GM19238 (cell line): ENCODE results near the gene COL4A1.

Experiments
- DNase-seq: peaks from one replicate; pipeline ENCODE4 v3.0.0; 2011; ENCODE audit warnings: low spot score; ENCODE audit not compliant: insufficient read length

Gene COL4A1

DNA sequence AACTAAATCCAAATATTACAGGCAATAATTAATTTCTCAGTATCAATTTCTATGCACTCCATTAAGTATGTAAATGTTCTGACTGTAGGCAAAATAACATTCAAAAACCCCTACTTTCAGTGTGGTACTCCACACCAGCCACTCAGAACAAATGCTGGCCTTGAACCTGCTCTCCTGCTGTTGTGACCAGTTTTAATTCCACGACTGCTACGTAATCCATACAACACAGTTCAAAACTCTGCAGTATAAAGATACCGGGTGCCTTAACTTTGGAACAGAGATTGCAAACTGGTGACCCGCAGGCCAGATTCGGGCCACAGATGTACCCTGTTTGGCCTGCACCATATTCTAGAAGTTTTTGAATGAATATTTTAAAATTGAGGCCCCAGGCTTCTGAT lies 30.4 kb downstream of the COL4A1 start:
- DNase-seq, result no peak

DNA sequence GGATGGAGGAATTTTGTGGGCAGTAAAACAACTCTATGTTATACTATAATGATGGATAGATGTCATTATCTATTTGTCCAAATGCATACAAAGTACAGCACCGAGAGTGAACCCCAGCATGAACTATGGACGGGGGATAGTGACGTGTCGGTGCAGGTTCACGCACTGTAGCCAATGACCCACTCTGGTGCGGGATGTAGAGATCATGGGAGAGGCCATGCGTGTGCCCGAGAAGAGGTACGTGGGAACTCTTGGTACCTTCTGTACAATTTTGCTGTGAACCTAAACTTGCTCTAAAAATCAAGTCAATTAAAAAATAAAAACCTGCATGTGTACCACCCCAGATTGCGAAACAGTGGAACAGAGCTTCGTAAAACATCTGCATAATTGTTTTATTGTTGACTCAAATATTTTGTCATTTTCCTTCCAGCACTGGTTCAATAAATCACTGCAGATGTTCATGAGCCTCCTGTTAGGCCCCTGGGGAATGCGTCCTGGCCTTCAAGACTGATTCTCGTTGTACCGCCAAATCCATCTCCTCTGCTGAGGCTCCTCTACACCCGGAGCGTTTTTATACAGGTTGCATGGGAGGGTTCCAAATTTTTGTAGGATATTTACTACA lies 30.9 kb downstream of the COL4A1 start:
- no peak for DNase-seq

DNA sequence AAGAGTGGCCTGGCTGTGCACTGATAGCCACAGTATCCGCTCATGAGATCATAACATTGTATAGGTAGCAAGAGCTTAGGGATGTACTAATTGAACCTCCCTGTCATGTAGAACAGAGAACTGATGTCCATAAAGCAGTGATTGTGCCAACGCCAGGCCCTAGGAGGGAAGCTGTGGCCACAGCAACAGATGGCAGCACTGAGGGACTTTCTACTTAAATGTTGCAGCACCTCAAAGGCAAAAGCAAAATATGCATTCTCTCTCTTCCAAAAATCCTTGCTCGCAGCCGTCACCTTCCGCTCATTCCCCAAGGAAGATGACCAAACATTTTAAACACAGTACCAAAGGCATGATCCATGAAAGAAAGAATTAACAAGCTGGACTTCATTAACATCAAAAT lies 32.3 kb downstream of the COL4A1 start:
- DNase-seq, result no peak

DNA sequence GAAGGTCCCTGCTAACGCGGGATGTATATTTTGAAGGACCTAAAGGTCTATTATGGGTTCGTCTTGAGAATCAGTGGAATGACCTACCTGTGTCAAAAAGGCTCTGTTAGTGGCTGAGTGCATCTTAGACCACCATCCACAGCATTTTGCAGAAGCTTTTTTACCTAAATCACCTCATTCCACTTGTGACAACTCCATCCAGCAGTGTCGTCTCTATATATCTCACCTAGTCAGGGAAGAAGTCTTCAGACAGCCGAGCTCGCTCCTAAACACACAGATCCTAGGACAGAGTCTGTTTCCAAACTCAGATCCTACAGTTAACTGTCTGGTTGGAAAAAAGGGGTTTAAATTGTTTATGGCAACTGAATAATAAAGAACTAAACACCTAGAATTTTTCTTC lies 33.7 kb downstream of the COL4A1 start:
- no peak for DNase-seq

DNA sequence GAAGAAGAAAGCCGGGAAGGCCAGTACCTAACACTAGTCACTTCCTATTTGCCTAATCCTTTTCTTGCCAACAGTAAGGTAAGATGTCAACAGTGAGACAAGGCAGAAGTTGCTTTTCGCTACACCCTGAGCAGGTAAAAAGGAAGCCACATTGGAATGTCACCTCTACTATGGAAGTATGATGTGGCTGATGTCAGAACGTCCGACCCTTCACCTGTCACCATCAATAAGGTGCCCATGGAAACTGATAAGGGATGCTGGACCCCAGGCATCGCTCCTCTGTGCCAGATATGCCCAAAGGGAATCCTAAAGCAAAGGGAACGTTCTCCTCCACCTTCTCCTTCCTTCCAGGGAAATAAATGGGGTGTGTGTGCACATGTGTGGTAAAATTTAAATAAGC lies 34.3 kb downstream of the COL4A1 start:
- DNase-seq, result no peak

DNA sequence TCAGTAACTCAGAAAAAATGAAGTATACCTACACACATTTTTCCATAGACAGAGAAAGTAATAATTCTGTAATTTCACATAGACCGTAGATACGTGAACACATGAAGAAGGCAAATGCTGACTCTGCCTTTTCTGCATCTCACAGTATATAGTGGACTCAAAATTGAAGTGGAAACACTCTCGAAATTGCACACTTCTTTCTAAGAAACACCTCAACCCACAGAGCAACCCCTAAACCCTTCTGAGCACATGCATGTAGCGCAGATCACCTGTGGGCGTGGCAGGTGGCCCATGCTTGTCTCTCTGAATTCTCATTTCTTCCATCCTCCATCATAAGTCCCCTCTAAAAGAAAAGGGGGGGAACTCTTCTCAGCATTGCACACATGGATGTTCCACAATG lies 34.7 kb downstream of the COL4A1 start:
- DNase-seq, result no peak

DNA sequence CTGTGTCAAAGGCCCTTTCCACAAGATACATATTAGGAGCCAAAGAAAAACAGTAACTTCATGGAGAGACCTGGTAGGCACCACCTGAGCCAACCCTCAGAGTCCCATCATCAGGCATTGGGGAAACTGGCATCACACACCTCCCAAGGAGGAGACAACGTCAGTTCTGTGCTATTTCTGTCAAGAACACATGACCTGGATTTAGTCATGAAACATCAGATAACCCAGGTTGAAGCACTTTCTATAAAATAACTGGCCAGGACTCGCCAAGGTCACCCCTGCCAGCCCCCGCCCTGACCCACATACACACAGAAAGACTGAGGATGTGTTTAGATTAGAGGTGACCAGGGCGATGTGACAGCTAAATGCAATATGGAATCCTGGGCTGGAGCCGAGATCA lies 35.6 kb downstream of the COL4A1 start:
- no peak for DNase-seq

DNA sequence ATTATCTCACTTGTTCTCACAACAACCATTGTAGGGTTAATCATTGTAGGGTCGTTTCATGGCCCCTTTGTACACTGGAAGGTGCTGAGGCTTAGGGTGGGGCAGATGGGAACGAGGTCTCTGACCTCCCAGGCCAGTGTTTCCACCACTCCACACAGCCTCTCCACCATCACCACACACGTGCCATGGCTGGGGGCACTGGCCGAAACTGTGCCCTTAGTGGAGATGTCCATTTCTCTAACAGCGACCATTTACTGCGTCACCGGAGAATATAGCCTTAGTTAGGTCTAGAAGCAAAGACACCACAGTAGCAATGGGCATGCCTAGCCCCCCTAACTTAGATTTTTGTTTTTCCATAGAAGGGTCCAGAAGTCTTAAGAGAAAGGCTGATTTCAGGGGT lies 36.5 kb downstream of the COL4A1 start:
- no peak for DNase-seq

DNA sequence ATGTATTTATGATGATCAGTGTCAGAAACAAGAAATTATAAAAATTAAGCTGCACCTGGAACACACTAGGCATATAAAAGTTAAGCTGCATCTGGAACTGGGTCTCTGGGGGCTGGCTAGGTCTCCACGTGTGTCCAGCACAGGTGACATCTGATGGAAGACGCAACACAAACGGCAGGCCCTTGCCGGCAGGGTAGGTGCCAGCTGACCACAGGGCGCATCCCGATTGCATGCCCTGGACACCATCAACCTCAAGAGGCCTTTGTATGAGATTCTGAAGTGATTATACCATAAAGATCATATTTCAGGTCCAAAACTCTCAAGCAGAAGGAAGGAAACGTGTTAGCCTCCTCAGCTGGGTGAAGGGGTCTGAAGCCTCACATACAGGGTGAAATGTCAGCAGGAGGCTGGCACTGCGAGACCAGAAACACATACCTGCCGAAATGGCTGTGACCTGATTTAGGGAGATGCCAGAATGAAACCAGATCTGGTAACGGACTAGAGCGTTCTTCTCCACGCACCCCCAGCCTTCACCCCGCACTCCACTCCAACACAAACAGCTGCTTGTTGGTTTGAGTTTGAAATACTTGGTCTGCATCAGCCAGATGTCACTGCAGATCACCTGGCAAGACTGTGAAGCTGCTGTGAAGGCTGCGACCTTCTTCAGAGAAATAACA lies 37.3 kb downstream of the COL4A1 start:
- DNase-seq, result no peak

DNA sequence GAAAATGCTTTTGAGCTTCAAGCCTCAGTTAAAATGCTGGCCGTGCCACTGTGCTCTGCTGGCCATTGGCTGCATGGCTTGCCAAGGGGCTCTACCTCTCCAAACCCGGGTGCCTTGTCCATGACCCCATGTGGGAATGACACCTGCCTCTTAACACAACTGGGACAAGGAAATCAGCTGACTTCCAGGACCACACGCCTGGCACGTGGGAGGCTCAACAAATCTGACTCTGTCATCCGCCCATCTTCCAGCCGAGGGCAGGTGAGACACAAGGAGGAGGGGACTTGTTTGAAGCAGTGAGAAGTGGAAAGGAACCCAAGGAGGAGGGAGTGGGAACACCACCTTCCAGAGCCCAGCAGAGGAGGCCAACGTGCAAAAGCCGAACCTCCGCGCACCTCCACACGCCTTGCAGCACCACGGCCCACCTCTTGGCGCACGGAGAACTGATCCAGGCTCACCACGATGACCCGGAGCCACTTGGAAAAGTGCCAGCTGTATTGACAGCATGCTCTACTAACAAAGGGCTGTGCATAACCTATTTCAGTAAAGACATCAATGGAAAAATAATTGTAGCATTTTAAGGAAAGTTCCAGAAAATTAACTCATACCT lies 38.3 kb downstream of the COL4A1 start:
- no peak for DNase-seq

DNA sequence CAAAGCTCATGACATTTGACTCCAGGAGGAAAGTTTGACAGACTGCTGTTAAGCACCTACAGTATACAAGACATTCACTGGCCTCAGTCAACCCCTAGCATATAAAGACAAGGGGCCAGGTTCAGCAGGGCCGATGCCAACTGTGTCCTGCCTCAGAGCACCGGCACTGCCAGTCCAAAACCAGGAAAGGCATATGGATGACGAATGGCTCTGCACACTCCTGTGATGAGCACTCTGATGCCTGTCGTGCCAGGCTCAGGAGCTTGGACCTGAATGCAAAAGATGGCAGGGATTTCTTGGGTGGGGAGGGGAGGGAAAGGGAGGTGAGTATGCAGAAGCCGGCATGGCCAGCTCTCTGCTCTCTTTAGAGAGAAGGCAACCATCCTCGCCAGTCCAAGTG lies 38.9 kb downstream of the COL4A1 start:
- DNase-seq, result no peak

DNA sequence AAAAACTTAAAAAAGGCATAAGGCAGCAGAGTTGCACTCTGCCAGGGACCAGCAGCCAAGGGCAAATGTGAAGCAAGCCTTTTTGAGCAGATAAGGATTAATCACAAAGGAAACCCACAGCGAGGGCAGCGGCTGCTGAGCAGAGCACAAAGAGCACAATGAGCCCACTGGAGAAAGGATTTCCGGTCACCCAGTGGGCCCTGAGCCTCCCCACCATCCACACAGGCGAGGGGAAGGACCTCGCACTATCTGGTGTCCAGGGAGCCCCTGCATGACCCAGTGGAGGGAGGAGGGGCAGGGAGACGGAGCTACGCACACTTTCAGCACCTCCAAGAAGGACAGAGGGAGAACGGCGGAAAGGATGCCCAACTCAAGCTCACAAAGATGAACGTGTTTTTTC lies 40.0 kb downstream of the COL4A1 start:
- no peak for DNase-seq

DNA sequence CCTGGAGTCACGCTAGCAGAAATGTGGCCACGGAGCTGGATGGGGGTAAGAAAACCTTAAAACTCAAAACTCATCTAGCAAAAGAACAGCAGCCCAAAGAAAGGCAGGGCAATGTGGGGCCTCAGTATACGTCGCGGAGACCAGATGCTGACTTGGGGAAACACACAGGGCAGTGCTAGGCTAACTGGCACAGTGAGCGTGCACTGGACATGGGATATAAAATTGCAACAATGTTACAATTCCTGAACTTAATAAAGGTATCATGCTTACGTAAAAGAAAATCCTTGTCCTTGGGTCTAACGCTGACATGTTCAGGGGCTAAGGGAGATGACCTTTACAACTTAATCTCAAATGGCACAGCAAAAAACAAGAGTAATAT lies 40.5 kb downstream of the COL4A1 start:
- DNase-seq, result no peak

DNA sequence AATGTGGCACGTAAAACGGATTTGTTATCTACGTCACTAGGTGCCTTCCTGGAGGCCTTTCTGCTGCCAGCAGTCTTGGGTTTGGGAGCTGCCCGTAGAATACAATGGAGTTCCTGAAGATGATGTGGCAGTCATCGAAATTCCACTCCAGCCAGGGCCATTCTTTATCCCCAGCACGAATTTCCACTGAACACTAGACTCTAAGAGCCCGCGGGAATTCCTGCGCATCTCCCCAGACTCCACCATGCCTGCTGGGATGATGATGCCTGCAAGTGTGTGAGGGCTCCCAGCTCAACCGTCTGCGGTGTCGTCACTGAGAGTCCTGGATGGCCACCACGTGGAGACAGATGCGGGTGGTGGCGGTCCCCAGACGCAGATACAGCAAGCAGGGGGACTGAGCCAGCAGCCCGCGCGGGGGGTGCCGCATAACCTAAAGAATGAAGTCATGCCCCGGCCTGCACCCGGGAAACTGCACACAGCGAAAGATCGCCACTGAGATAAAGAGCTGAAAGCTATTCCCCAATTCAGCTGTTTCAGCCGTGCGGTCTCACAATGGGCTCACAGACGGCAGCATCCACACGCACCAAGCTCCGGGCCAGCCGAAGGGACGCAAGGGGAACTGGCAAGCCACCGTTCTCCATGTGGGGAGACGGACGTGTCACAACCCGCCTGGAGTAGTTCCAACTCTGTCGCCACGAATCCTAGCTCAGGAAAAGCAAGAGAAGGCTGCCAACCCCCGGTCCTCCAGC lies 41.1 kb downstream of the COL4A1 start:
- no peak for DNase-seq

DNA sequence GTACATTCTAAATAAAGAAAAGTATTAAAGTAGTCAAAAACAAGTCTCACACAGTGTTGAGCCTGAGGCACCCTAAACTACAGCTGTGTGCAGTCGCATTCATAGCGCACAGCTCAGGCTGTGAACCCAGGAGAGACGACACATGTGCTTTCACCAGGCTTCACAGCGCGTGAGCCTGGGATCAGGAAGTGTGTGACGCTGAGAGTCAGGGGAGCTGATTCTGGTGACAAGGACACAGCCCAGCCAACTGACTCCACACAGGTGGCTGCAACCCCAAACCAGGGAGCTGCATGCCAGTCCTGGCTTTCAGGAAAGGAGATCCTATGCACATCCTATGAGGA lies 41.6 kb downstream of the COL4A1 start:
- DNase-seq, result no peak

DNA sequence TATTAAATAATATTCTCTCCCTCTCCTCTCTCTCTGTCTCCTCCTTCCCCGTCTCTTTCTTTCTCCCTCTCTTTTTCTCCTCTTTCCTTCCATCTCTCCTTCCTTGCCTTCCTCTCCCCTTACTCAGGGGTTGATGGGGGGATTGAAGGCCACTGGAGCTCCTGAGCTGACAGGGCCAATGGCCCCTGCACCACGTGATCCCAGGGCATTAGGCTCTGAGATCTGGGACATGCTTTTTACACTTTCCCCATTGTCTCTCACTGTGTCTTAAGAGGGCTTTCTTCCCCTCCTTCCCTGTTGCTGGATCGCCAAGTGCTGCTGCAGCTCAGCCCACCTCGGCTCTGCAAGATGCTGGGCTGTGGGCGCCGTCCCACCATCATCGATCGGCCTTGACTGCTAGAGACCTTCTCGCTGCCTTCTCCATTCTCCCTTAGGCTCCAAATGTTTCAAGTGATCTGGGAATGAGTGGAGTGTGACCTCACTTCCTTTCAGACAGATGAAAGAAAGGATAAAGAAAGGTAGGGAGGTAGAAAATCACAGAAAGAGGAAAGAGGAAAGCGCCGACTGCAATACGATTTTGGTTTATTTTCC lies 42.2 kb downstream of the COL4A1 start:
- DNase-seq, result no peak

DNA sequence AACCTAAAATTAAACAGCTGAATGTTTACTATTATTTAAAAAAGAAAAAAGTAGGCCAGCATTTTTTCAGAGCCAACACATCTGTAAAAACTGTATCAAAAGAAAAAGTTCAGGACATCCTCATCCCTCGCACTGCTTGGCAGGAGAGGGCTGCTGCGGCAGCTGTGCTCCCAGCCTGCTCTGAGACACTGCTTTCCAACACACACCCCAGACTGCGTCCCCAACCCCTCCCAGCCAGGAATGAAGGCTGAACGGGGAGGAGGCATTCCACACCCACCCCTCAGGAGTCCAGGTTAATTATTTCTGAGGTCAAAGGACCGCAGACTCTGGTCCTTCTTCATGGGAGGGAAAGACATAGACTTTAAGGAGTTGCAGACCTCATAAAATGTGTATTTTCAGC lies 43.1 kb downstream of the COL4A1 start:
- DNase-seq, result no peak

DNA sequence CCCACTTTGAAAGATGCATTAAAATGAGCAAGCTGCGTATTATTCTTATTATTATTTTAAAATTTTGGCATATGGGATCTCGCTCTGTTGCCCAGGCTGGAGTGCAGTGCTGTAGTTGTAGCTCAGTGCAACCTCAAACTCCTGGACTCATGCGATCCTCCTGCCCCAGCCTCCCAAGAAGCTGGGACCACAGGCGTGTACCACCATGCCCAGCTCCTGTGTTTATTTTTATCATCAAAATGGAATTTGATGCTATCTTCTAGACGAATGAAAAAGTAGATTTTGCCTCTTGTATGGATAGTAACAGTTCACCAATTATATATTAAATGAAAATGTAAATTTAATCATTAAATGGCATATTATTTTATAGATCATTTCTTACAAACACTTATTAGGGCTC lies 43.6 kb downstream of the COL4A1 start:
- no peak for DNase-seq

DNA sequence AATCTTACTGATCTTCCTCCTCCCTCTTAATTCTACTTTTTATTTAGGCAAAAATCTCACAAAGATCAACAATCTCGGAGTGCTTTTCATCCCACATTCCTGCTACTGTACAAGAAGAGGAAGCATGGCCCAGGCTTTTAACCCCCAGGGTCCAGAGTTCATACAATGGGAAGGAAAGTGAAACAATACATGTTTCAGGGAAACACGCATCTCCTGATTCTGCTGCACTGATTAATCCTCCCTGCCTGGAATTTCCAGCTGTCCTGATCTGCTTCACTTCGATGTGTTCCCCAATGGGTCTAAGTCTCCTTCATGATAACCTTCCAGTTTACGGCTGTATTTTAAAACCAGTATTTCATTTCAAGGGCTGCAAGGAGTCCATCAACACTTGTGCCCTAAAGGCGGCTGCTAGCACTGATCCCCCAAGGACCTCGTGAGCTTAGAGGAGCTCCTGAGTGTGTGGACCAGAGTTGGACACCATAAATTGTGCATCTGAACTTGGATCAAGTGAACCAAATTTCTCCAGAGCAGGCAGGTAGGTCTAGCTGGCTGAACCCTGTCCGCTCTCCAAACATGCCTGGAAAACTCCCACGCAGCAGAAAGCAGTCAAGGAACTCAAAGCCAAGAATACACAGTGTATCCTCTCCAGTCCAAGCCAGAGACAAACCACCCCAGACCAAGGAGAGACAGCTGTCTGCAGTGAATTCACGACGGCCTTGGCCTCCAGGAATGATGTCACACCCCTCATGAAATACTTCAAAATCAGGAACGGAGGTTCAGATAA lies 44.3 kb downstream of the COL4A1 start:
- no peak for DNase-seq

DNA sequence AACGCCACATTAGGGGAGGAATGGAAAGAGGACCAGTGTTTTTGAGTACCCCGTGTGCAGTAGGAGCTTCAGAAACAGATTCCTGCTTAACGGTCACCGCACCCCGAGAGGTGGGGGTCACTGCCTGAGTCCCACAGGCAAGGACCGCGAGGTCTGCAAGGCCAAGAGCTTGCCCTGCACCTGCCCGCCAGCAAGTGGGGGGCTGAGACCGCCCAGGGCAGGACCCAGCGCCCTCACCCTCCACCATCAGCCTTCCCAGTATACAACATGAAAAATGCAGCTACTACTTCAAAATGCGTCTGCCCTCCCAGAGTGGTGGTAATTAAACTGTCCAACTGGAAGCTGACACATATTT lies 44.9 kb downstream of the COL4A1 start:
- DNase-seq, result no peak
